IMR-90 (cell line): ENCODE results near the gene GNG2. TPM values are rescaled to one million over a fixed set of nuclear protein-coding genes. Genes with fewer than 3 reads are reported as not detected.

Source experiments
- ATAC-seq: fragments of 200-7000 bp; cut with Tn5 transposase; 2 replicates; pipeline ENCODE4 v1.9.1; 2020; ENCODE audit warnings: low read depth, mild to moderate bottlenecking, moderate library complexity
- BruUV-seq: library from RNA; stranded (reverse); fragments of 400-500 nt; replicated peaks from 2 replicates; lab custom pipeline; 2021; lab: Mats Ljungman, UMichigan
- CTCF ChIA-PET: fragments of 300-600 bp; formaldehyde crosslinking; extraction: SDS; loops from one replicate; lab custom pipeline; 2021; ENCODE audit warnings: antibody characterized with exemption; lab: Yijun Ruan, JAX
- POLR2A ChIA-PET: fragments of 300-600 bp; sonication (Branson Sonifier 250); formaldehyde crosslinking; loops from one replicate; lab custom pipeline; 2022; ENCODE audit warnings: antibody characterized with exemption; ENCODE audit not compliant: unreplicated experiment; lab: Charles Lee
- DNase-seq: peaks from one replicate; pipeline ENCODE4 v3.0.0; 2013
- H2AFZ ChIP-seq: replicated peaks from 2 replicates; pipeline ENCODE3; 2013; ENCODE audit warnings: low read length, mild to moderate bottlenecking; ENCODE audit not compliant: poor library complexity
- H2AK5ac ChIP-seq: 2 replicates; pipeline ENCODE4 v1.6.1; 2013; ENCODE audit warnings: low read depth, low read length, inconsistent platforms
- H2AK9ac ChIP-seq: replicated peaks from 2 replicates; pipeline ENCODE3; 2013; ENCODE audit warnings: mild to moderate bottlenecking, low read depth, low read length, moderate library complexity; ENCODE audit not compliant: poor library complexity
- H2BK120ac ChIP-seq: 2 replicates; pipeline ENCODE4 v1.6.1; 2013; ENCODE audit warnings: low read depth, low read length, inconsistent platforms
- H2BK15ac ChIP-seq: 3 replicates; pipeline ENCODE4 v1.6.1; 2013; ENCODE audit warnings: low read depth, low read length, inconsistent platforms
- H2BK20ac ChIP-seq: 2 replicates; pipeline ENCODE4 v1.6.1; 2013; ENCODE audit warnings: low read depth, mild to moderate bottlenecking, inconsistent platforms, low read length, moderate library complexity
- H2BK5ac ChIP-seq: 2 replicates; pipeline ENCODE4 v1.6.1; 2013; ENCODE audit warnings: mild to moderate bottlenecking, low read depth, low read length, inconsistent platforms; ENCODE audit not compliant: poor library complexity, severe bottlenecking
- H3K14ac ChIP-seq: replicated peaks from 2 replicates; pipeline ENCODE4 v1.6.1; 2013; ENCODE audit warnings: low read depth, low read length, inconsistent platforms
- H3K18ac ChIP-seq: 2 replicates; pipeline ENCODE4 v1.6.1; 2013; ENCODE audit warnings: low read depth, low read length, control low read depth
- H3K23ac ChIP-seq: 2 replicates; pipeline ENCODE4 v1.6.1; 2013; ENCODE audit warnings: low read depth, low read length, inconsistent platforms
- H3K27ac ChIP-seq: 2 replicates; pipeline ENCODE4 v1.5.1; 2013; ENCODE audit warnings: mild to moderate bottlenecking, control low read depth, low read length; ENCODE audit not compliant: insufficient read depth
- H3K27me3 ChIP-seq: 2 replicates; pipeline ENCODE4 v1.6.1; 2013; ENCODE audit warnings: low read length; ENCODE audit not compliant: control insufficient read depth, insufficient read depth
- H3K36me3 ChIP-seq: 2 replicates; pipeline ENCODE4 v1.6.1; 2013; ENCODE audit warnings: low read length, mixed read lengths; ENCODE audit not compliant: control insufficient read depth, insufficient read depth
- H3K4ac ChIP-seq: 2 replicates; pipeline ENCODE4 v1.6.1; 2013; ENCODE audit warnings: low read depth, low read length, inconsistent platforms
- H3K4me1 ChIP-seq: 2 replicates; pipeline ENCODE4 v1.6.1; 2013; ENCODE audit warnings: low read length, mixed read lengths; ENCODE audit not compliant: control insufficient read depth, insufficient read depth
- H3K4me2 ChIP-seq: 2 replicates; pipeline ENCODE4 v1.6.1; 2013; ENCODE audit warnings: low read depth, mild to moderate bottlenecking, control low read depth, low read length, moderate library complexity
- H3K4me3 ChIP-seq: 2 replicates; pipeline ENCODE4 v1.5.1; 2013; ENCODE audit warnings: low read depth, mild to moderate bottlenecking, control low read depth, low read length, moderate library complexity; ENCODE audit not compliant: insufficient read depth
- H3K56ac ChIP-seq: 2 replicates; pipeline ENCODE4 v1.6.1; 2013; ENCODE audit warnings: low read length, inconsistent platforms; ENCODE audit not compliant: insufficient read depth; ENCODE audit errors: extremely low read depth
- H3K79me1 ChIP-seq, 2 experiments: 2 replicates each; pipeline ENCODE4 v1.6.1; 2013; ENCODE audit warnings: low read length in 2 of 2, inconsistent platforms in 1 of 2, low read depth in 1 of 2
- H3K9ac ChIP-seq: 2 replicates; pipeline ENCODE4 v1.6.1; 2013; ENCODE audit warnings: low read depth, low read length, control low read depth
- H3K9me1 ChIP-seq: 2 replicates; pipeline ENCODE4 v1.6.1; 2013; ENCODE audit warnings: low read length, inconsistent platforms; ENCODE audit not compliant: insufficient read depth
- H3K9me3 ChIP-seq: 2 replicates; pipeline ENCODE4 v1.6.1; 2013; ENCODE audit warnings: low read length; ENCODE audit not compliant: control insufficient read depth, insufficient read depth
- H4K20me1 ChIP-seq: 2 replicates; pipeline ENCODE4 v1.6.1; 2013; ENCODE audit warnings: low read length, inconsistent platforms; ENCODE audit not compliant: insufficient read depth
- H4K5ac ChIP-seq: 2 replicates; pipeline ENCODE4 v1.6.1; 2013; ENCODE audit warnings: mild to moderate bottlenecking, low read depth, low read length, control low read depth
- H4K8ac ChIP-seq, 2 experiments: 2 replicates each; pipeline ENCODE4 v1.6.1; 2013; ENCODE audit warnings: low read depth in 2 of 2, low read length in 2 of 2, control low read depth in 1 of 2, inconsistent platforms in 1 of 2
- H4K91ac ChIP-seq: 2 replicates; pipeline ENCODE4 v1.6.1; 2013; ENCODE audit warnings: low read depth, low read length, inconsistent platforms; ENCODE audit not compliant: insufficient read depth
- CHD1 ChIP-seq: IDR thresholded peaks from 2 replicates; pipeline ENCODE4 v1.6.1; 2012; ENCODE audit warnings: low read depth, low read length, improper control_type of control experiment
- MAZ ChIP-seq: IDR thresholded peaks from 2 replicates; pipeline ENCODE4 v1.6.1; 2012; ENCODE audit warnings: low read depth, mild to moderate bottlenecking, low read length, improper control_type of control experiment, moderate library complexity, borderline replicate concordance
- MXI1 ChIP-seq: IDR thresholded peaks from 2 replicates; pipeline ENCODE4 v1.6.1; 2012; ENCODE audit warnings: low read depth, mild to moderate bottlenecking, low read length, moderate library complexity, borderline replicate concordance
- NFE2L2 ChIP-seq: fragments of 150-350 bp; IDR thresholded peaks from 2 replicates; pipeline ENCODE4 v1.6.1; 2016; ENCODE audit warnings: low read depth, mild to moderate bottlenecking, low read length
- POLR2A ChIP-seq: IDR thresholded peaks from 2 replicates; pipeline ENCODE4 v1.6.1; 2012; ENCODE audit warnings: mild to moderate bottlenecking, low read depth, low read length
- SMC3 ChIP-seq: fragments of 150-350 bp; IDR thresholded peaks from 2 replicates; pipeline ENCODE4 v1.6.1; 2016; ENCODE audit warnings: low read depth, mild to moderate bottlenecking, antibody characterized with exemption, low read length, moderate library complexity
- USF2 ChIP-seq: fragments of 150-350 bp; IDR thresholded peaks from 2 replicates; pipeline ENCODE4 v1.6.1; 2017; ENCODE audit warnings: mild to moderate bottlenecking, antibody characterized with exemption, low read length, low read depth
- WGBS, 2 experiments: methylation state at CpG; one replicate each; pipeline versions ENCODE4 v1.1.5 to v1.1.7; 2013; ENCODE audit warnings: missing lambda C conversion rate in 2 of 2; ENCODE audit not compliant: insufficient read length in 1 of 2; ENCODE audit errors: extremely low coverage in 2 of 2; 5-methylcytosine and 5-hydroxymethylcytosine counted together
- dilution Hi-C: fragments of 300-500 bp; cut with HindIII; formaldehyde crosslinking; loops from one replicate; pipeline ENCODE4 v1.14.3; 2018; ENCODE audit warnings: low sequenced_read_pairs; ENCODE audit not compliant: unreplicated experiment
- in situ Hi-C: fragments of 300-500 bp; cut with MboI; formaldehyde crosslinking; loops from 3 replicates; pipeline ENCODE4 v1.14.3; 2019; ENCODE audit warnings: low sequenced_read_pairs, inconsistent platforms, mixed read lengths
- intact Hi-C: fragments of 100-400 bp; cut with micrococcal nuclease; formaldehyde crosslinking; loops from 2 replicates; pipeline ENCODE4 v1.10.0; 2022
- polyA plus RNA-seq, 3 experiments: library from polyadenylated mRNA; depleted of rRNA; stranded (reverse); fragments of >200 nt; gene quantifications; 2 replicates each; pipeline ENCODE4 v1.2.3, GENCODE V29; 2012; ENCODE audit warnings: low replicate concordance in 1 of 3
- total RNA-seq: library from RNA; depleted of rRNA; stranded (reverse); fragments of >200 nt; gene quantifications from 2 replicates; pipeline ENCODE4 v1.2.3, GENCODE V29; 2012

GNG2 gene
- total and polyA plus RNA-seq, 2 of the 4 experiments (the other 2 are of a cell fraction), result 13.1 to 14.6 TPM

- TF ChIP-seq MAZ, result no peak
- TF ChIP-seq SMC3, result no peak
- no peak for TF ChIP-seq MXI1
These were observed 21.2 kb downstream of the GNG2 start (continued) for GRCh38 chr14:51881636-51882035.

- no peak overlapping the region for H3K18ac ChIP-seq
- H2BK15ac ChIP-seq, result no peak overlapping the region
- intact Hi-C loops, result no loop called here
- no peak overlapping the region for H2AK9ac ChIP-seq
- H4K8ac ChIP-seq, result no peak overlapping the region
- H3K23ac ChIP-seq, result no peak overlapping the region
- CTCF ChIA-PET, result no interaction called here
- H3K4me3 ChIP-seq, result no peak overlapping the region
- no peak overlapping the region for H2AFZ ChIP-seq
- H3K9me3 ChIP-seq, result no peaks in the 10 kb centered on the region
- peaks cover 7% of the 10 kb centered on the region; the same call in 1 of the 2 replicates for H4K20me1 ChIP-seq
- POLR2A ChIA-PET, result no interaction called here
- no peak overlapping the region for H2BK20ac ChIP-seq
- no TSS peak for BruUV-seq
- H2AK5ac ChIP-seq, result no peak overlapping the region
- H2BK120ac ChIP-seq, result no peak overlapping the region
- H3K36me3 ChIP-seq, result no peaks in the 10 kb centered on the region
- no peak overlapping the region for H3K4me2 ChIP-seq
- dilution Hi-C loops, result no loop called here
- H3K9me1 ChIP-seq, result peaks cover 6% of the 10 kb centered on the region
- WGBS, 2 experiments, result 83% methylated on average over 1 of the region's 2 CpGs; no CpG with 5 or more reads in 1 of the 2 experiments
- H3K4ac ChIP-seq, result no peak overlapping the region
- TF ChIP-seq POLR2A, result no peak
- no peak for TF ChIP-seq NFE2L2
- no peak for TF ChIP-seq CHD1
- TF ChIP-seq USF2, result no peak
- no peak for TF ChIP-seq SMC3
- H3K27ac ChIP-seq, result no peak overlapping the region
- in situ Hi-C loops, result no loop called here
- no peak for DNase-seq
- H3K56ac ChIP-seq, result no peak overlapping the region
- no peak overlapping the region for H3K14ac ChIP-seq
- no peaks in the 10 kb centered on the region for H3K27me3 ChIP-seq
- H4K5ac ChIP-seq, result no peak overlapping the region
- peaks cover 7% of the 10 kb centered on the region for H3K4me1 ChIP-seq
- H3K79me1 ChIP-seq, result peaks cover 0 to 8% of the 10 kb centered on the region in 2 experiments; a peak in 3 of 4 replicates
- no peak overlapping the region for H4K91ac ChIP-seq
- H3K9ac ChIP-seq, result no peak overlapping the region
- no peak overlapping the region for H2BK5ac ChIP-seq
- no peak for ATAC-seq
These were observed 22.8 kb downstream of the GNG2 start for GRCh38 chr14:51883232-51883631.
